ENCODE measurements around the gene DCT. TPM values are rescaled to one million over a fixed set of nuclear protein-coding genes. Genes with fewer than 3 reads are reported as not detected.

DCT gene
- total RNA-seq, 1 donor from 2014 or later: not detected

DNA sequence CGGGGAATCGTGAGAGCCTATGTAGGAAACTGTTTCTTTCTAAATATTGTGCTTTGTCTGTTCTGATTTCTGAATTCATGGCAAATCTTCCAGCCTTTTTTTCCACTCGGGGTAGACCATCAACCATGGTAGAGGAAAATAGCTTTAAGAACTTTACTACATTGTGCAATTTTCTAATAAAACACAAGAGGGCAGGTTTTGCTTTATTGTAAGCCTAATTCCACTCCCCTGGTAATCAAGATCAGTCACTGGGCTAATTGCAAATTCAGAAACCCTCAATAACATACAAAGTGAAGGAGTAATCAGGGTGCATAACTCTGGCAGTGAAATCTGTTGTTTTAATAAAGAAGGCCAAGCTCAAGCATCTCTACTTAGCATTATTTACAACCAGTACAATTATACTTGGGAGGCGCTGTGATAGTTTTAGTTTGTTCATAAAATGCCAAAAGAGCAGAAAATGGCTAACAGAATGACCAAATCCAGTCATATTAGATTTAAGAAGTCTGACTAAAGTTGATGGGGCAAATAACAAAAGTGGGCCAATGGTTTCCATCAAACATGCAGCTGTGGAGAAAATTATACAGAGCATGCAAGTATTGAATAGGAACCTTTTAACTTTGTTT is 43.8 kb downstream of the DCT start:
- peaks cover 26% of the 10 kb centered on the region for H3K27me3 Mint-ChIP-seq (ENCODE audit: low read depth)
- H3K4me1 Mint-ChIP-seq (ENCODE audit: low read depth): no peaks in the 10 kb centered on the region
- no peak overlapping the region for H3K27ac Mint-ChIP-seq (ENCODE audit: unreplicated experiment)
- H3K9me3 Mint-ChIP-seq (ENCODE audit: low read depth): no peaks in the 10 kb centered on the region
- TF ChIP-seq, protein P1, sequence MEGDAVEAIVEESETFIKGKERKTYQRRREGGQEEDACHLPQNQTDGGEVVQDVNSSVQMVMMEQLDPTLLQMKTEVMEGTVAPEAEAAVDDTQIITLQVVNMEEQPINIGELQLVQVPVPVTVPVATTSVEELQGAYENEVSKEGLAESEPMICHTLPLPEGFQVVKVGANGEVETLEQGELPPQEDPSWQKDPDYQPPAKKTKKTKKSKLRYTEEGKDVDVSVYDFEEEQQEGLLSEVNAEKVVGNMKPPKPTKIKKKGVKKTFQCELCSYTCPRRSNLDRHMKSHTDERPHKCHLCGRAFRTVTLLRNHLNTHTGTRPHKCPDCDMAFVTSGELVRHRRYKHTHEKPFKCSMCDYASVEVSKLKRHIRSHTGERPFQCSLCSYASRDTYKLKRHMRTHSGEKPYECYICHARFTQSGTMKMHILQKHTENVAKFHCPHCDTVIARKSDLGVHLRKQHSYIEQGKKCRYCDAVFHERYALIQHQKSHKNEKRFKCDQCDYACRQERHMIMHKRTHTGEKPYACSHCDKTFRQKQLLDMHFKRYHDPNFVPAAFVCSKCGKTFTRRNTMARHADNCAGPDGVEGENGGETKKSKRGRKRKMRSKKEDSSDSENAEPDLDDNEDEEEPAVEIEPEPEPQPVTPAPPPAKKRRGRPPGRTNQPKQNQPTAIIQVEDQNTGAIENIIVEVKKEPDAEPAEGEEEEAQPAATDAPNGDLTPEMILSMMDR (IDR thresholded peaks at IDR 0.05): peak; percentile 91
- no peaks in the 10 kb centered on the region for H3K36me3 Mint-ChIP-seq (ENCODE audit: low read depth)
- no peak overlapping the region for H3K4me3 Mint-ChIP-seq (ENCODE audit: unreplicated experiment)
- DNase-seq (ENCODE audit: low spot score): no peak

DNA sequence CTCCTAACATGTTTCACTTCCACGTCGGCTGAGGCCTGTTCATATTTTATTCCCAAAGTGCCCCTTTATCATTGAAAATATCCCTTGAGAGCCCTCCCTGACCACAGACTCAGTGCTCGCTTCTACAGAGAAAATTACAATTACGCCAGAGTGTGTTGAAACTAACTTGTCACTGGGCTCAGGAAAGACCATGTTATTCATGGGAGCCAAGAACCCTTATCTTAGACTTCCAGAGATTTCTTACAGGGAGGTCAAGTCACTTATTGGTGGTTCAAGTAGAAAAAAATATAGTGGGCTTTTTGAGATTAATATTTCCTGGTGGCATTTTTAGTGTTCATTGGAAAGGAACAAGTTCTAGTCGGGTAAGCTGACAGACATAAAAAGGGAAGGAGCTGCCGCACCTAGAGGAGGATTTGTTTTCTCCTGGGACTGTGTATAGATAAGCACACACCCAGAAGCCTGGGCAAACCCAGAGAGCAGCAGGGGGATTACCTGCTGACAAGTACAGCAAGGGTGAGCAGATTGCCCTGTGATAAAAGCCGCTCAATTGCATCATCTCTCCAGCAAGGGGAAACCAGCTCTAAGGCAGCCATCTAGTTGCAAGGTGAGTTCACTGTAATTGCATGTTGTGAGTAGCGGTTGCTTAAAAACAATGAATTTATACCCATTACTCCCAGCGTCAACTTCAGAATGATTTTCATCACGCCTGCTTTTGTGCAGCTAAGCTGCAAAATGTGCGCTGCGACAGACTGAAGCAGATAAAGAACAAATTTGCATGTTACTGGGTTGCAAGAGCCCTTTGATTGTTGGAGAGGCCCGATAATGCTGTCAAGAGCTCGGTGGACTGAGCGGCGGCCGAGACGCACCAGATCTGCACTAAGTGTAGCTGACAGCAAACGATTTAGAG is 46.2 kb downstream of the DCT start:
- Mint-ChIP-seq H3K4me3 (ENCODE audit: unreplicated experiment) (no peak overlapping the region), H3K4me1 (ENCODE audit: low read depth) (no peaks in the 10 kb centered on the region), H3K36me3 (ENCODE audit: low read depth) (no peaks in the 10 kb centered on the region), H3K27ac (ENCODE audit: unreplicated experiment) (no peak overlapping the region), H3K9me3 (ENCODE audit: low read depth) (no peaks in the 10 kb centered on the region), H3K27me3 (ENCODE audit: low read depth) (peaks cover 12% of the 10 kb centered on the region)
- DNase-seq (ENCODE audit: low spot score): no peak
- TF ChIP-seq, protein P1 (IDR thresholded peaks at IDR 0.05): no peak

DNA sequence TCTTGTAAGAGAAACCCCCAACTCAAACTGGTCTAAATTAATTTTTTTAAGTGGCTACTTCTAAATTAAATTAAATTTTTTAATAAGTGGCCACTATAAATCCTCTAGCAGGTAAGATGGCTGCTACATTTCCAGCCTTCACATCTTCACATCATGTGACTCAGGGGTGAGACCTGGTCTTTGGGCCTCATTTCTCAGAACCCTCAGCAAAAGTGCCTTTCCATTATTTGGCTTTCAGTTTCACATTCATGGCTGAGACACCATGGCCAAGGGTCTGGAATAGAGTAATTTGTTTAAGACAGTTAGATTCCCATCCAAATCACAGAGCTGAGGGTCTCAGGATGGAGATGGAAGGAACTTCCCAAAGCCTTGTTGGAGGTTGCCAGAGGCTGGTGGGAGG is 47.5 kb downstream of the DCT start:
- H3K27ac Mint-ChIP-seq (ENCODE audit: unreplicated experiment): no peak overlapping the region
- H3K9me3 Mint-ChIP-seq (ENCODE audit: low read depth): no peaks in the 10 kb centered on the region
- no peaks in the 10 kb centered on the region for H3K4me1 Mint-ChIP-seq (ENCODE audit: low read depth)
- peaks cover 7% of the 10 kb centered on the region for H3K27me3 Mint-ChIP-seq (ENCODE audit: low read depth)
- TF ChIP-seq, protein P1 (IDR thresholded peaks at IDR 0.05): no peak
- no peaks in the 10 kb centered on the region for H3K36me3 Mint-ChIP-seq (ENCODE audit: low read depth)
- DNase-seq (ENCODE audit: low spot score): no peak
- H3K4me3 Mint-ChIP-seq (ENCODE audit: unreplicated experiment): no peak overlapping the region

DNA sequence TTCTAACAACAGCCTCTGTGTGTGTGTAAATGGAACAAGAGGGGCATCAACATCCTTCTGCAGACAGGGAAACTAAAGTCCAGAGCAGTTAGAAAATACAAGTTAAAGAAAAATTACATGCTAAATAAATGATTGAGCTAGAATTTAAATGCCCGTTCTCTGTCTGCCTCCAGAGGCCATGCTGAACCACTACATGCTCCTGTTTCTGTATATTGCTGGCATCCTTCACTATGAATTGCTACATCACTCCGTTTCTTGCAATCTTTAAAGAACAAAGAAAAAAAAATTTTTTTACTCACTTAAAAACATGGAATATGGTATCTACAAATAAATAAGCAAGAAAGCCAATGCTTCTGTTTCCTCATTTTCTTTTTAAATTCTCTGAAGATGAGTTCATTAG is 47.9 kb downstream of the DCT start:
- no peak overlapping the region for H3K4me3 Mint-ChIP-seq (ENCODE audit: unreplicated experiment)
- no peaks in the 10 kb centered on the region for H3K4me1 Mint-ChIP-seq (ENCODE audit: low read depth)
- H3K27ac Mint-ChIP-seq (ENCODE audit: unreplicated experiment): no peak overlapping the region
- no peaks in the 10 kb centered on the region for H3K9me3 Mint-ChIP-seq (ENCODE audit: low read depth)
- no peak for DNase-seq (ENCODE audit: low spot score)
- TF ChIP-seq, protein P1 (IDR thresholded peaks at IDR 0.05): peak; percentile 37
- H3K36me3 Mint-ChIP-seq (ENCODE audit: low read depth): no peaks in the 10 kb centered on the region
- peaks cover 7% of the 10 kb centered on the region for H3K27me3 Mint-ChIP-seq (ENCODE audit: low read depth)

GRCh38 chr13:94427313-94427953 is 52.0 kb downstream of the DCT start:
- Mint-ChIP-seq H3K4me1 (ENCODE audit: low read depth) (no peaks in the 10 kb centered on the region), H3K27me3 (ENCODE audit: low read depth) (peaks cover 9% of the 10 kb centered on the region), H3K9me3 (ENCODE audit: low read depth) (no peaks in the 10 kb centered on the region), H3K36me3 (ENCODE audit: low read depth) (peaks cover 2% of the 10 kb centered on the region), H3K27ac (ENCODE audit: unreplicated experiment) (no peak overlapping the region), H3K4me3 (ENCODE audit: unreplicated experiment) (no peak overlapping the region)
- TF ChIP-seq, protein P1 (IDR thresholded peaks at IDR 0.05): no peak
- no peak for DNase-seq (ENCODE audit: low spot score)
